Measurements from ENCODE around the gene BUB1B. TPM values are rescaled to one million over a fixed set of nuclear protein-coding genes. Genes with fewer than 3 reads are reported as not detected.

BUB1B gene
- polyA plus RNA-seq, 1 donor from 2014 or later: 50.0 TPM

DNA sequence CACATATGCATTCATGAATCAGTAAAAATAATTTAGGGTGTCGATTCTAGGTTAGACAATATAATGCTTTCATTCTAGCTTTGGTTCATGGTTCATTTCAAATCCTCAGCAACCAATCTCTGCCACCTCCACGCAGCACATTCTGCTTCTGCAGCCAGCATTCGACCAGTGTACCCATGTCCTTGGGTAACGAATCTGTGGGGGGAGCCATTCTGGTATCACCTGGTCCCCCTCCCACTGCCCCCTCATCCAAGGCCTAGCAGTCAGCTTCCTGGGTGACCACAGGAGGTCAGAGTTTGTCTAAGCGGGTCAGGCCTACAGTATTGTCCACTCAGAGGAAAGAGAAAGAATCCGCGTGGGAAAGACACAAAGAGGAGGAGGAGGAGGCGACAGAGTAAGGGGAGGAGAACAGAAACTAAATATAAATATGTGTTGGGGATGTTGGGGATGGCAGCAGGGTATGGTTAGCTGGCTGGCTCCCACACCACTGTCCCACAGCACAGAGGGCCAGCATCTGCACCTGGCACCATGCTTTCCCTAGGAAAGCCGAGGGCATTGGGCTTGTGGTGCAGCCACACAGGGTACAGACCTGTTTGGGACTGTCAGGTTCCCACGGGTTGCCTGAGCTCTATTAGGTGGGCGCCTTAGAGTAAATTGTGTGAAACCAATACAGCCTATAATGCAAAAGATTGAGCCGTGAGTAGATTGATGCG lies 90.1 kb downstream of the BUB1B start:
- TF ChIP-seq POLR2AphosphoS5 (IDR thresholded peaks at IDR 0.05): no peak
- TF ChIP-seq EP300 (conservative IDR thresholded peaks at IDR 0.05; ENCODE audit: poor library complexity, severe bottlenecking): no peak
- no peak for TF ChIP-seq EZH2 (IDR thresholded peaks at IDR 0.05; ENCODE audit: borderline replicate concordance, insufficient read depth, low read length, poor library complexity, severe bottlenecking)
- TF ChIP-seq RAD21 (conservative IDR thresholded peaks at IDR 0.05): no peak
- no peak for TF ChIP-seq MXI1 (conservative IDR thresholded peaks at IDR 0.05; ENCODE audit: poor library complexity, severe bottlenecking)
- no peak for TF ChIP-seq TAF1 (IDR thresholded peaks at IDR 0.05; ENCODE audit: low read depth)
- TF ChIP-seq, protein P1, sequence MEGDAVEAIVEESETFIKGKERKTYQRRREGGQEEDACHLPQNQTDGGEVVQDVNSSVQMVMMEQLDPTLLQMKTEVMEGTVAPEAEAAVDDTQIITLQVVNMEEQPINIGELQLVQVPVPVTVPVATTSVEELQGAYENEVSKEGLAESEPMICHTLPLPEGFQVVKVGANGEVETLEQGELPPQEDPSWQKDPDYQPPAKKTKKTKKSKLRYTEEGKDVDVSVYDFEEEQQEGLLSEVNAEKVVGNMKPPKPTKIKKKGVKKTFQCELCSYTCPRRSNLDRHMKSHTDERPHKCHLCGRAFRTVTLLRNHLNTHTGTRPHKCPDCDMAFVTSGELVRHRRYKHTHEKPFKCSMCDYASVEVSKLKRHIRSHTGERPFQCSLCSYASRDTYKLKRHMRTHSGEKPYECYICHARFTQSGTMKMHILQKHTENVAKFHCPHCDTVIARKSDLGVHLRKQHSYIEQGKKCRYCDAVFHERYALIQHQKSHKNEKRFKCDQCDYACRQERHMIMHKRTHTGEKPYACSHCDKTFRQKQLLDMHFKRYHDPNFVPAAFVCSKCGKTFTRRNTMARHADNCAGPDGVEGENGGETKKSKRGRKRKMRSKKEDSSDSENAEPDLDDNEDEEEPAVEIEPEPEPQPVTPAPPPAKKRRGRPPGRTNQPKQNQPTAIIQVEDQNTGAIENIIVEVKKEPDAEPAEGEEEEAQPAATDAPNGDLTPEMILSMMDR (IDR thresholded peaks at IDR 0.05; ENCODE audit: poor library complexity, severe bottlenecking): no peak
- TF ChIP-seq, protein P2, sequence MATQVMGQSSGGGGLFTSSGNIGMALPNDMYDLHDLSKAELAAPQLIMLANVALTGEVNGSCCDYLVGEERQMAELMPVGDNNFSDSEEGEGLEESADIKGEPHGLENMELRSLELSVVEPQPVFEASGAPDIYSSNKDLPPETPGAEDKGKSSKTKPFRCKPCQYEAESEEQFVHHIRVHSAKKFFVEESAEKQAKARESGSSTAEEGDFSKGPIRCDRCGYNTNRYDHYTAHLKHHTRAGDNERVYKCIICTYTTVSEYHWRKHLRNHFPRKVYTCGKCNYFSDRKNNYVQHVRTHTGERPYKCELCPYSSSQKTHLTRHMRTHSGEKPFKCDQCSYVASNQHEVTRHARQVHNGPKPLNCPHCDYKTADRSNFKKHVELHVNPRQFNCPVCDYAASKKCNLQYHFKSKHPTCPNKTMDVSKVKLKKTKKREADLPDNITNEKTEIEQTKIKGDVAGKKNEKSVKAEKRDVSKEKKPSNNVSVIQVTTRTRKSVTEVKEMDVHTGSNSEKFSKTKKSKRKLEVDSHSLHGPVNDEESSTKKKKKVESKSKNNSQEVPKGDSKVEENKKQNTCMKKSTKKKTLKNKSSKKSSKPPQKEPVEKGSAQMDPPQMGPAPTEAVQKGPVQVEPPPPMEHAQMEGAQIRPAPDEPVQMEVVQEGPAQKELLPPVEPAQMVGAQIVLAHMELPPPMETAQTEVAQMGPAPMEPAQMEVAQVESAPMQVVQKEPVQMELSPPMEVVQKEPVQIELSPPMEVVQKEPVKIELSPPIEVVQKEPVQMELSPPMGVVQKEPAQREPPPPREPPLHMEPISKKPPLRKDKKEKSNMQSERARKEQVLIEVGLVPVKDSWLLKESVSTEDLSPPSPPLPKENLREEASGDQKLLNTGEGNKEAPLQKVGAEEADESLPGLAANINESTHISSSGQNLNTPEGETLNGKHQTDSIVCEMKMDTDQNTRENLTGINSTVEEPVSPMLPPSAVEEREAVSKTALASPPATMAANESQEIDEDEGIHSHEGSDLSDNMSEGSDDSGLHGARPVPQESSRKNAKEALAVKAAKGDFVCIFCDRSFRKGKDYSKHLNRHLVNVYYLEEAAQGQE (IDR thresholded peaks at IDR 0.05; ENCODE audit: borderline replicate concordance): no peak
- no peak for TF ChIP-seq SMC3 (conservative IDR thresholded peaks at IDR 0.05; ENCODE audit: poor library complexity)
- Histone ChIP-seq H3K79me2 (replicated peaks; ENCODE audit: insufficient read depth, low read length) (no peaks in the 10 kb centered on the region), H3K4me2 (ENCODE audit: low read length) (no peak overlapping the region), H3K4me3 (ENCODE audit: low read length) (no peak overlapping the region), H3K9ac (ENCODE audit: low read length) (no peak overlapping the region), H3K9me2 (ENCODE audit: insufficient read depth, low read length) (no peaks in the 10 kb centered on the region), H3K27ac (ENCODE audit: low read length) (no peak overlapping the region), H4K20me1 (ENCODE audit: insufficient read depth) (no peaks in the 10 kb centered on the region), H2AFZ (ENCODE audit: low read depth, low read length) (no peak overlapping the region), H3K9me3 (ENCODE audit: low read length) (no peaks in the 10 kb centered on the region), H3K27me3 (ENCODE audit: insufficient read depth, low read depth, low read length) (peaks cover 45% of the 10 kb centered on the region), H3F3A (ENCODE audit: insufficient read depth, low read length, poor library complexity, severe bottlenecking) (no peaks in the 10 kb centered on the region), H3K36me3 (ENCODE audit: insufficient read depth, low read length) (peaks cover 3% of the 10 kb centered on the region)

DNA sequence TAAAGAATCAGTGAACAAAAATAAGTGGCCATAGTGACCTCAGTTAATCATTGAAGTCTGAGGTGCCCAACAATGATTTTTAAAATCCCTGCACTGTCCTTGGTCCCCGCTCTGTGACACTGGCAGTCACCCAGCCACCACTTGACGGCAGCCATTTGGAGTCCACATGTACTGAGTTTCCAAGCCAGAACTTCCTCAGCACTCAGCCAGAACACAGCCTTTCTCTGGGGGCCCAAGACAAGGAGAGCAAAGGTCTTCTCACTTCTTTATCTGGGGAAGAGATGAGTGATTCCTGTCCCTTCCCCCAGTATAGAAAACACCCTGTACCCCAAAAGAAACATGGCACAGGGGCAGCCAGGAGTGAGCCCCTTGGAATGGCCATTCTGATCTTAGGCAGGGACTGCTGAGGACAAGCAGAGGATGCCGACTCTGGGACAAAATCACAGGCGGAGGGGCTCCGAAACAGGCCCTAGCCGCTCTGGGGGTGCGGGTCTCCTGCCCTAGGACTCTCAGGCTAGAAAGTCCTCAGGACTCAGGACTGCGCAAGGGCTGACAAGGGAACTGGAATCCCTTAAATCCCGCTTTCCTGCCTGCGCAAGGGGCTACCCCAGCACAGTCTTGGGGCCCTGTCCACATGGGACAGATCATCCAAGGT lies 90.7 kb downstream of the BUB1B start:
- H3K9ac ChIP-seq (ENCODE audit: low read length): no peak overlapping the region
- TF ChIP-seq TAF1 (IDR thresholded peaks at IDR 0.05; ENCODE audit: low read depth) (no peak), SMC3 (conservative IDR thresholded peaks at IDR 0.05; ENCODE audit: poor library complexity) (no peak), EZH2 (IDR thresholded peaks at IDR 0.05; ENCODE audit: borderline replicate concordance, insufficient read depth, low read length, poor library complexity, severe bottlenecking) (no peak)
- H3K27me3 ChIP-seq (ENCODE audit: insufficient read depth, low read depth, low read length): peaks cover 45% of the 10 kb centered on the region
- H3K36me3 ChIP-seq (ENCODE audit: insufficient read depth, low read length): peaks cover 3% of the 10 kb centered on the region
- no peaks in the 10 kb centered on the region for H3F3A ChIP-seq (ENCODE audit: insufficient read depth, low read length, poor library complexity, severe bottlenecking)
- H3K4me3 ChIP-seq (ENCODE audit: low read length): no peak overlapping the region
- no peak overlapping the region for H2AFZ ChIP-seq (ENCODE audit: low read depth, low read length)
- no peaks in the 10 kb centered on the region for H3K9me3 ChIP-seq (ENCODE audit: low read length)
- H3K79me2 ChIP-seq (replicated peaks; ENCODE audit: insufficient read depth, low read length): no peaks in the 10 kb centered on the region
- H3K4me2 ChIP-seq (ENCODE audit: low read length): no peak overlapping the region
- no peaks in the 10 kb centered on the region for H3K9me2 ChIP-seq (ENCODE audit: insufficient read depth, low read length)
- H3K27ac ChIP-seq (ENCODE audit: low read length): no peak overlapping the region
- H4K20me1 ChIP-seq (ENCODE audit: insufficient read depth): no peaks in the 10 kb centered on the region
